HG03280 (cell line): ENCODE results near the gene MTMR3.
"Not testable (repeated sequence)": the region's sequence is repeated elsewhere in the genome, so short reads cannot be mapped to it uniquely, and the experiment has no call there.

Experiments used
- ATAC-seq: cut with Tn5 transposase; IDR thresholded peaks from one replicate; pipeline ENCODE4 v1.9.1; 2021; ENCODE audit warnings: mild to moderate bottlenecking, moderate library complexity; ENCODE audit not compliant: unreplicated experiment

MTMR3 gene

GRCh38 chr22:29883045-29883774 is at the start of gene MTMR3:
Gene MTMR3, plus strand, starts transcription at chr22:29883174. Its CDS starts 87,886 bp downstream, at chr22:29971060.
- peak; percentile 80 for ATAC-seq

- ATAC-seq: no peak
These were observed 49.5 kb upstream of the MTMR3 start for GRCh38 chr22:29833392-29833965.

DNA sequence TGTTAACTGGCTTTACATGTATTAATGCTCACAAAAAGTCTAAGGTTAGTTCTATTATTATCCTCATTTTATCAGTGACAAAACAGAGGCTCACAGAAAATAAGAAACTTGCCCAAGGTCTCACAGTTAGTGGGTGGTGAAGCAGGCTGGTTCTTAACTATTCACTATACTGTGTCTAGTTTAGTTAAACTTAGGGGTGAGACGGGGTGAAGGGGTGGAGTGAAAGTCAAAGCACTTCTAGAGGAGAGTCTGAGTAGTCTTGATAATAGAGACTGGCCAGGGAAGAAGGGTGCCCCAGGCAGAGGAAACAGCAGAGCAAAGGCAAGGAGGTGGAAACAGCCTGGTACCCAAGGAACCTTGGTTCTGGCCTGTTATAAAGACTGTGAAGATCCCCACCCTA is 48.9 kb upstream of the MTMR3 start:
- no peak for ATAC-seq

DNA sequence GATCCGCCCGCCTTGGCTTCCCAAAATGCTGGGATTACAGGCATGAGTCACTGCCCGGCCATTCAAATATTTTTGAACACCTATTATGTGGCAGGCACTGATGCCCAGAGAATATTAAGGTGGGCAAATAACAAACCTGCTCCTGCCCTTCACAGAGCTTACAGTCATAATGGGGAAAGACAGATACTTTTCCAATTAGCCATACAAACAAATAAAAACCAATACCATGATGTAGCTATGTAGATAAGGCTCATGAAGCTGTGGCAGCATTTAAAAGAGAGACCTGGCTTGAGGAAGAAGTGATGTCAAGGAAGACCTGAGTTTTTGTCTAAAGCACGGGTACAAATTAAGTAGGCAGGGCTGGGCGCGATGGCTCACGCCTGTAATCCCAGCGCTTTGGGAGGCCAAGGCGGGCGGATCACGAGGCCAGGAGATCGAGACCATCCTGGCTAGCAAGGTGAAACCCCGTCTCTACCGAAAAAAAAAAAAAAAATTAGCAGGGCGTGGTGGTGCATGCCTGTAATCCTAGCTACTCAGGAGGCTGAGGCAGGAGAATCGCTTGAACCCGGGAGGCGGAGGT is 46.1 kb upstream of the MTMR3 start:
- not testable (repeated sequence) for ATAC-seq

DNA sequence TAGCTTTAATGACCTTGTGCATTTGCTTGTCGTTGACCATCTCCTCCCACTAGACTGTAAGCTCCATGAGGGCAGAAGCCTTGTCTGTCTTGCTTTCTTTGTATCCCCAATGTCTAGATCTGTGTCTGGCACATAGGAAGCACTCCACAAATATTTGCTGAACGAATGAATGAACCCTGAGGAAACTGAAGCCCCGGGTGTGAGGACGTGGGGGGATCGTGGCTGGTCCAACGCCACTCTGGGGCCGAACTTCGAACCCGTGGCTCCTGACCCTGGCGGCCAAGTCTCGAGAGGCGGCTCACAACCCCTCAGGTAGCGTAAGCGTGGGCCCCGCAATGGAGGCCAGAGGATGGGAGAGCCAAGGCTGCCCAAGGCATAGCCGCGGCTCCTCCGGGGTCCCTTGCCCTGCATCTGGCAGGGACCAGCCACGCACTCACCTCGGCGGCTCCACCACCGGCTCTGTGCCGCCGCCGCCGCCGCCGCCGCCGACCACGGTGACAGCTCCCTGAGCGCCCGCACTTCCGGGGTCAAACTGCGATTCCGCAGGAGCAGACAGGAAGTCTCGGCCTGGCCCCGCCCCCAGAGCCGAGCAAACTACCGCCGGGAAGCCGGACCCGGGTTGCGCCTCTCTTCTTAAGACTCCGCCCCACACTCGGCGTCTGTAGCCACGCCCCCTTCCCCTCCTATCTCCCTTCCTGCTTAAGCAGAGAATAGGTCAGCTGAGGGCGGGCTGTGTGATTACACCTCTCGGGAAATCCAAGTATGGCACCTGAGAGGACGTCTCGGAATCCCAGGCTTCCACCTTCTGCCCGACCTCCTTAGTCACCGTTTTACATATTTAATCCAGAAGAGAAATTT is 45.0 kb upstream of the MTMR3 start, which contains the start of gene ASCC2:
Gene ASCC2, minus strand, starts transcription at position 534 of the 858 bp plus-strand sequence. CDS start 5,949 bp downstream, outside the sequence.
- peak; percentile 98 for ATAC-seq

DNA sequence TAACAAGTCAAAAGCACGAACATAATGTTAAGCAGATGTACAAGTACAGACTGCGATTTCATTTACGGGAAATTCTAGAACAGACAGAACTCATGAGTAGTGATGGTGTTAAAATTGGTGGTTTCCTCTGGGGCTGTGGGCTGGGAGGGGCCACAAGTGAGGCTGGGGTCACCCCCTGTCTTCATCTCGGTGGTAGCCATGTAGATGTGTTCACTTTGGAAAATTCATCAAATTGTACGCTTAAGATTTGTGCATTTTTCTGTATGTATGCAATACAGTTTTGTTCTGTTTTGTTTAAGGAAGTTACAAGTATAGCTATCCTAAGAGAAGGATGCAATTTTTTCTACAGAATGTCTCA is 44.4 kb upstream of the MTMR3 start:
- ATAC-seq: no peak

DNA sequence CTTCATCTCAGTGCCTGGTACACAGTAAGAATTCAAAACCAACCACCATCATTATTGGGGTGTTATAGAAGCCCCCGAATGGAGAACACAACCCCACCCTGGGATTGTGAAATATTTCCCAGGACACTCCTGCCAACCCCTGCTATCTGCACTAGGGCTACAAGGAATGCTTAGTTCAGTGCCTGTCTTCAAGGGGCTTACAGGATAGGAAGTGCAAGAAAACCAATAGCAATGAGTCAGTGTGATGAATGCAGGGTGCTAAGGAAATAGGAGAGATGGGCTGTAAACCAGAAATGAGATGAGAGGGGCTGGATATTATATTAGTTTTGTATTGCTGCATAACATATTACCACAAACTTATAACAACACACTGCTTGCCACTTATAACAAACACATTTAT is 43.9 kb upstream of the MTMR3 start:
- ATAC-seq: no peak

DNA sequence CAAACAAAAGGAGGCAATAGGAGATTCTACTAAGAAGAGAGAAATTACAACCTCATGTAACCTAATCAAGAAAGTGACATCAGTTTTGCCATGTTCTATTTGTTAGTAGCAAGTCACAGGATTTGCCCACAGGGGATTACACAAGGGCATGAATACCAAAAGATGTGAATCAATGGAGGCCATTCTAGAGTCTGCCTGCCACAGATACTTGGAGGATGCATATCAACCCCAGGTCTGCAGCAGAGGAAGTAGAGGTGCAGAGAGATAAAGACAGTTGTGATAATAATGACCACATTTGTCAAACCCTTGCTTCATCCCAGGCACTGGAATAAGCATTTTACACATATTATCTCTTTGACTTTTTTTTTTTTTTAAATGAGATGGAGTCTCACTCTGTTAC is 42.5 kb upstream of the MTMR3 start:
- no peak for ATAC-seq

GRCh38 chr22:29842172-29842571 is 40.8 kb upstream of the MTMR3 start:
- ATAC-seq: no peak

- ATAC-seq: no peak
These were observed 40.2 kb upstream of the MTMR3 start for GRCh38 chr22:29842740-29843139.

- no peak for ATAC-seq
These were observed 36.7 kb upstream of the MTMR3 start for GRCh38 chr22:29846290-29846689.

DNA sequence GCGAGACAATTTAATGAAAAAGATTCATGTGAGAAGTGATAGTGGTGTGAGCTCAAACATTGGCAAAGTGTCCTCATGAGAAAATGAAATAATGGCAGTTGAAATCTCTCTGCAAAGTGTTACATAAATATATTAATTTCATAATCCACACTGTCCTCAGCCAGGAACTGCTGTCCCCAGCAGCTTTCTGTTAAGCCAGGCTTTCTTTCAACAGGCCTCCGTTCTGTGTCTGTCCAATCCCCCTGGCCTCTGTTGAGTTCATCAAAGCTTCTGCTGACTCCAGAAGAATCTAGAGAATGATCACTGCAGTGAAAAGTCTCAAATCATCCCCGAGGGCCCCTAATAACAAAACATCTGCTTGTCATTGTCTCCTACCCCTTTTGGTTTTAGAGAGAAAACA is 34.9 kb upstream of the MTMR3 start:
- ATAC-seq: no peak

DNA sequence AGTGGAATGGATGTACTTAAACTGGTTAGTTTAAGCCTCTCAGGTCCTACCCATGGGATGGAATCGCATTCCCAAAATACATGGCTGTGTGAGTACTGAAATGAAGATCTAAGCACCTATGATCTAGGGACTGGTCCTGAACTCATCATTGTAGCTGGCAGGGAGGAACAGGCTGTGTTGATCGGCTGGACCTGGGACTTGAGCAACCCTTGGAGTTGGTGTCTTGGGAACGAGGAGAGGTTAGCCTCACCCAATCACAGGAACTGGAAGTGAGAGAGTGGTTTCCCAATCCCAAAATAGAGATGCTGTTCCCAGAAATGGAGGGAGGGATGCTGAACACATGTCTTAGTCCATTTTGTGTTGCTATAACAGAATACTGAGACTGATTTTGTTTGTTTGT is 28.5 kb upstream of the MTMR3 start:
- no peak for ATAC-seq

GRCh38 chr22:29855611-29856181 is 27.3 kb upstream of the MTMR3 start:
- no peak for ATAC-seq

DNA sequence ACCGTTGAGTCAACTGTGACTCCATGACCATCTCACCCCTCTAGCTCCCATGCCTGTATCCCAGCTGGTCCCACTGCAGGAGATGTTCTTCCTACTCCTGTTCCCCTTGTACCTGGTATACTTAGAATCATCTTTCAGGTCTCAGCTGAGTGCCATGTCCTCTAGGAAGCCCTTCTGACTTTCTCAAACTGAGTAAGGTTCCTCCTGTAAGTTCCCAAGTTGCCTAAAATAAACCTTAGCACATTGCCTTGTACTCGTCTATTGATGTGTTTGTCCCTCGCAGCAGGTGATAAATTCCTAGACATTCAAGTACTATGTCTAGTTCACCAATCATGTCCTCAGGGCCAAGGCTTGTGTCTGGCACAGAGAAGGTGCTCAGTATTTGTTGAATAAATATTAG is 26.5 kb upstream of the MTMR3 start:
- no peak for ATAC-seq

- ATAC-seq: not testable (repeated sequence)
These were observed 23.9 kb upstream of the MTMR3 start for GRCh38 chr22:29859030-29859429.

GRCh38 chr22:29860006-29860766 is 22.8 kb upstream of the MTMR3 start:
- ATAC-seq: no peak

GRCh38 chr22:29861672-29862297 is 21.2 kb upstream of the MTMR3 start:
- no peak for ATAC-seq

GRCh38 chr22:29865572-29865971 is 17.4 kb upstream of the MTMR3 start:
- ATAC-seq: not testable (repeated sequence)

DNA sequence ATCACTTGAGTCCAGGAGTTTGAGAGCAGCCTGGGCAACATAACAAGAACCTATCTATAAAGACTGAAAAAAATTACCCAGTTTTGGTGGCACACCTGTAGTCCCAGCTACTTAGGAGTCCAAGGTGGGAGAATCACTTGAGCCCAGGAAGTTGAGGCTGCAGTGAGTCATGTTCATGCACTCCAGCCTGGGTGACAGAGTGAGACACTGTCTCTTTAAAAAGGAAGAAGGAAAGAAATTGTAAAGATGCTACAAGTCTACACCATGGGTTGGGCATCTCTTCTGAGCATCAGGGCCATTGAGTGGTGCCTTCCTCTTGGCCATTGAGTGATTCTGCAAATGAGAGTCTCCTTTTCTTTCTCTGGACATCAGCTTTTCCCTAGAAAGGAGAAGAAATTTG is 15.7 kb upstream of the MTMR3 start:
- no peak for ATAC-seq
